GOT3 (cell line): ENCODE data around the gene FANCG.

ENCODE experiments used
- DNase-seq: peaks from one replicate; lab custom pipeline; 2025; ENCODE audit warnings: mixed read lengths; lab: John Stamatoyannopoulos, UW

FANCG gene

GRCh38 chr9:35060548-35061207 is 19.1 kb downstream of the FANCG start:
- no peak for DNase-seq

- no peak for DNase-seq
Observed at GRCh38 chr9:35059438-35059837, 20.3 kb downstream of the FANCG start.

- DNase-seq = no peak
Observed at GRCh38 chr9:35057271-35057620, 22.5 kb downstream of the FANCG start.

- DNase-seq = no peak
Observed at GRCh38 chr9:35056571-35057270, 23.0 kb downstream of the FANCG start.

- DNase-seq = no peak
Observed at GRCh38 chr9:35054871-35055644, 24.7 kb downstream of the FANCG start.

- no peak for DNase-seq
Observed at GRCh38 chr9:35054185-35054835, 25.4 kb downstream of the FANCG start.

GRCh38 chr9:35051069-35051967 is 28.4 kb downstream of the FANCG start:
- no peak for DNase-seq

GRCh38 chr9:35048511-35048910 is 31.2 kb downstream of the FANCG start:
- no peak for DNase-seq

- no peak for DNase-seq
Observed at GRCh38 chr9:35044071-35044470, 35.7 kb downstream of the FANCG start.

- no peak for DNase-seq
Observed at GRCh38 chr9:35042891-35043545, 36.7 kb downstream of the FANCG start.

GRCh38 chr9:35042081-35042604 is 37.6 kb downstream of the FANCG start:
- no peak for DNase-seq

GRCh38 chr9:35035851-35036701 is 43.7 kb downstream of the FANCG start:
- DNase-seq = no peak

- DNase-seq = no peak
Observed at GRCh38 chr9:35033101-35033500, 46.6 kb downstream of the FANCG start.

- DNase-seq = no peak
Observed at GRCh38 chr9:35029852-35030251, 49.9 kb downstream of the FANCG start.

- DNase-seq = no peak
Observed at GRCh38 chr9:35029241-35029640, 50.5 kb downstream of the FANCG start.

- DNase-seq = no peak
Observed at GRCh38 chr9:35028341-35028740, 51.4 kb downstream of the FANCG start.

- DNase-seq = no peak
Observed at GRCh38 chr9:35027860-35028259, 51.9 kb downstream of the FANCG start.

GRCh38 chr9:35027374-35027773 is 52.4 kb downstream of the FANCG start:
- DNase-seq = no peak

- no peak for DNase-seq
Observed at GRCh38 chr9:35026671-35027070, 53.1 kb downstream of the FANCG start.
